Measurements from ENCODE around the gene NHLRC2. TPM values are rescaled to one million over a fixed set of nuclear protein-coding genes. Genes with fewer than 3 reads are reported as not detected.

NHLRC2 gene
- total RNA-seq, 6 experiments from 2014 or later, result 14.5 to 28.4 (median 23.0) TPM

DNA sequence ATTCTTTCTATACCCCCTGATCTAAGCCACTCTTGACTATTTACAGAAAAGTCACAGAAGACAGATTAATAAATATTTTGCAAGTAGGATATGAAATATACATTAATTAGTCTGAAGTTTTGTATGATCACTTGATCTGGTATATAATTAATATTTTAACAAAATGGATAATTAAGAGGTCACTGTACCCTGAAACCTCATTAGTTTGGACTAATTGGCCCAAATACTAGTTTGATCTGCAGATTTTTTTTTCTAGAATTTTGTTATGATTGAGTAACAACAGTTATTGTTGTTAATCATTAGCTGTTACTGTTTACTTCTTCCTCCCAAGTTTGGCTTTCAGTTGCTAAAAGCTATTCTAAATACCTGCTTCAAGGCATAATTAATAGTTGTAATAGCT is 2.7 kb downstream of the NHLRC2 start:
- intact Hi-C loops (cut with DNase I), result no loop called here
- no peak for ATAC-seq

DNA sequence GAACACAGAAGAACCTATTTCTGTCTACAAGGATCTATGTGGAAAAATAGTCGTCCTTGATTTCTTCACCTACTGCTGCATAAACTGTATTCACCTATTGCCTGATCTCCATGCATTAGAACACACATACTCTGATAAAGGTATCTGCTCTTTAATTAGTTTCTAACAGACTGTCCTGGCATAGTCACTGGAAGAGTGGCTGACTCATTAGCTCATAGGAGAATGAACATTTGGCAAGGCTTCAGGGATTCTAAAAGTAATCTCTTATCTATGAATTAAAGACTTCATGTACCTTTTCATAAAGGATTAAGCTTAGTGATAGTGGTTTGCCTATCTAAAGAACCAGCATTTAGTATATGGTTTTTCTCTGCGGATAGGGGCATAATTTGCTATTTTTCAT is 4.1 kb downstream of the NHLRC2 start:
- no peak overlapping the region for H3K4me3 ChIP-seq
- ATAC-seq, result peak in 2 of 4 donors; percentile 3 to 34
- no peaks in the 10 kb centered on the region for H3K27me3 ChIP-seq
- intact Hi-C loops (cut with DNase I), result no loop called here
- TF ChIP-seq, protein P1, sequence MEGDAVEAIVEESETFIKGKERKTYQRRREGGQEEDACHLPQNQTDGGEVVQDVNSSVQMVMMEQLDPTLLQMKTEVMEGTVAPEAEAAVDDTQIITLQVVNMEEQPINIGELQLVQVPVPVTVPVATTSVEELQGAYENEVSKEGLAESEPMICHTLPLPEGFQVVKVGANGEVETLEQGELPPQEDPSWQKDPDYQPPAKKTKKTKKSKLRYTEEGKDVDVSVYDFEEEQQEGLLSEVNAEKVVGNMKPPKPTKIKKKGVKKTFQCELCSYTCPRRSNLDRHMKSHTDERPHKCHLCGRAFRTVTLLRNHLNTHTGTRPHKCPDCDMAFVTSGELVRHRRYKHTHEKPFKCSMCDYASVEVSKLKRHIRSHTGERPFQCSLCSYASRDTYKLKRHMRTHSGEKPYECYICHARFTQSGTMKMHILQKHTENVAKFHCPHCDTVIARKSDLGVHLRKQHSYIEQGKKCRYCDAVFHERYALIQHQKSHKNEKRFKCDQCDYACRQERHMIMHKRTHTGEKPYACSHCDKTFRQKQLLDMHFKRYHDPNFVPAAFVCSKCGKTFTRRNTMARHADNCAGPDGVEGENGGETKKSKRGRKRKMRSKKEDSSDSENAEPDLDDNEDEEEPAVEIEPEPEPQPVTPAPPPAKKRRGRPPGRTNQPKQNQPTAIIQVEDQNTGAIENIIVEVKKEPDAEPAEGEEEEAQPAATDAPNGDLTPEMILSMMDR (IDR thresholded peaks at IDR 0.05), result no peak
- TF ChIP-seq POLR2A (IDR thresholded peaks at IDR 0.05), result no peak
- peaks cover 0 to 43% (median 11%) of the 10 kb centered on the region in 4 donors for H3K4me1 ChIP-seq
- DNase-seq, result no peak
- WGBS (ENCODE audit: insufficient coverage, low coverage, low lambda C conversion rate, missing lambda C conversion rate), result 41% methylated on average over 2 of the region's 2 CpGs
- no peaks in the 10 kb centered on the region for H3K9me3 ChIP-seq
- H3K27ac ChIP-seq, result peak overlapping the region in 2 of 3 donors; percentile 97
- peaks cover 0 to 12% (median under 1%) of the 10 kb centered on the region in 4 donors for H3K36me3 ChIP-seq

More for the DNA sequence above, 2.7 kb downstream of the NHLRC2 start:
- Histone ChIP-seq H3K36me3 (peaks cover 0 to 12% (median under 1%) of the 10 kb centered on the region in 4 donors), H3K27me3 (no peaks in the 10 kb centered on the region), H3K27ac (peak overlapping the region in 2 of 3 donors; percentile 97), H3K9me3 (no peaks in the 10 kb centered on the region), H3K4me1 (peaks cover 0 to 52% (median 11%) of the 10 kb centered on the region in 4 donors), H3K4me3 (peak overlapping the region in 2 of 3 donors; percentile 22 to 90)
- no peak for TF ChIP-seq POLR2A (IDR thresholded peaks at IDR 0.05)
- TF ChIP-seq, protein P1 (IDR thresholded peaks at IDR 0.05), result no peak
- DNase-seq, result no peak

DNA sequence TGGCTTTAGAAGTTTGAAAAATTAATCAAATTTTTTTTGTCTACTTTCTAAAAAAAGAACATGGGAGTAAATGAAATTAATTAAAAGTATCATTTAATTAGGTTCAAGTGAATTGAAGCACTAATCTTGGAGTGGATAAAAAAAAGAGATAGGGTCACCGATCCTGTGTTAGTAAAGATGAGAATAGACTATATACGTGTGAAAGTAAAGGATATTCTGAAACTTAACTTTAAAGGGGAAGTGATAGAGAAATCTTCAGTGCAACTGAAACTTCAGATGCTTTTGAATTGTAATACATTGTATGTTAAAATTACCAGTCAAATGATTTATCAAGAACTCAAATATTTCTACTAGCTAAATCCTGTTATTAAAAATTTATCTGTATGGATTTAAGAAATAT is 4.8 kb downstream of the NHLRC2 start:
- TF ChIP-seq, protein P1 (IDR thresholded peaks at IDR 0.05), result no peak
- TF ChIP-seq POLR2A (IDR thresholded peaks at IDR 0.05), result no peak
- no peak for ATAC-seq
- intact Hi-C loops (cut with DNase I), result no loop called here

DNA sequence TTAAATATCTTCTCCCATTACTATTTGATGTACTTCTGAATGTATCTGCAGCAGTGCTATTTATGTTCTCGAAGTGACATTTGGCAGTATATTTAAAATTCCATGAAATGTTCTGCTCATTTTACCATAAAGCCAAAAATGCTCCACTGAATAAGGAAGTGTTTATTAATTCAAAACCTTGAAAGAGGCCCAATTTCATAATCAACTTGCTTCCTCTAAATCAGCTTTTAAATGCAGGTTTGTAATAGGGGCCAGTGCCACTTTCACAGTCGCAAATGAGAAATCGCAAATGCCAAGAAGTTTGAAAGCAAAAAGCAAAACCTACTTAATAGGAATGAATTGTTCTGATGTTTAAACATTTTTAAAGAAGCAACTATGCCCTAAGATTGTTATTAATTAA is 11.4 kb downstream of the NHLRC2 start:
- Histone ChIP-seq H3K27ac (no peak overlapping the region), H3K4me1 (peaks cover 0 to 5% (median 0%) of the 10 kb centered on the region in 4 donors), H3K27me3 (no peaks in the 10 kb centered on the region), H3K9me3 (no peaks in the 10 kb centered on the region), H3K4me3 (no peak overlapping the region), H3K36me3 (peaks cover 0 to 7% (median 0%) of the 10 kb centered on the region in 4 donors)
- 63% methylated on average over 3 of the region's 3 CpGs for WGBS (ENCODE audit: insufficient coverage, low coverage, low lambda C conversion rate, missing lambda C conversion rate)
- intact Hi-C loops (cut with DNase I), result no loop called here
- TF ChIP-seq, protein P1 (IDR thresholded peaks at IDR 0.05), result no peak
- no peak for TF ChIP-seq POLR2A (IDR thresholded peaks at IDR 0.05)
- ATAC-seq (no peak), DNase-seq (no peak)

More for the DNA sequence above, 4.8 kb downstream of the NHLRC2 start:
- Histone ChIP-seq H3K9me3 (no peaks in the 10 kb centered on the region), H3K4me1 (peaks cover 0 to 43% (median 11%) of the 10 kb centered on the region in 4 donors), H3K36me3 (peaks cover 0 to 12% (median under 1%) of the 10 kb centered on the region in 4 donors), H3K4me3 (no peak overlapping the region), H3K27me3 (no peaks in the 10 kb centered on the region), H3K27ac (peak overlapping the region in 2 of 3 donors; percentile 97)
- DNase-seq, result no peak
- WGBS (ENCODE audit: insufficient coverage, low coverage, low lambda C conversion rate, missing lambda C conversion rate), result 35% methylated on average over 2 of the region's 2 CpGs
